ENCODE data around the gene RAMP3.
"Not testable (repeated sequence)": the region's sequence is repeated elsewhere in the genome, so short reads cannot be mapped to it uniquely, and the experiment has no call there.

RAMP3 gene

DNA sequence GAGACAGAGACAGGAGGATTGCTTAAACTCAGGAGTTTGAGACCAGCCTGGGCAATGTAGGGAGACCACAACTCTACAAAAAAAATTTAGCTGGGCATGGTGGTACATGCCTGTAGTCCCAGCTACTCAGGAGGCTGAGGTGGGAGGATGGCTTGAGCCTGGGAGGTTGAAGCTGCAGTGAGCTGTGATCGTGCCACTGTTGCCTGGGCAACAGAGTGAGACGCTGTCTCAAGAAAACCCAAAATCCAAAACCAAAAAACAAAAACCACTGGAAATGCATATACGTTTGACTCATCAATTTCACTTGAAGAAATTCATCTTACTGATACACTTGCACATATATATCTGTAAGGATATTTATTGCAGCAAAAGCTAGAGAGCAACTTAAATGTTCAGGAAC, 52.3 kb downstream of the RAMP3 start:
- not testable (repeated sequence) for H3K4me3 Mint-ChIP-seq, DNase-seq, H3K9me3 Mint-ChIP-seq, H3K27ac Mint-ChIP-seq
- peaks cover 12% of the 10 kb centered on the region for H3K4me1 Mint-ChIP-seq
- ATAC-seq = peak; percentile 48
- peaks cover 84% of the 10 kb centered on the region for H3K27me3 Mint-ChIP-seq

- H3K4me1 Mint-ChIP-seq = peaks cover 1% of the 10 kb centered on the region
- H3K27me3 Mint-ChIP-seq = peaks cover 91% of the 10 kb centered on the region
- H3K9me3 Mint-ChIP-seq = peaks cover 0 to 4% of the 10 kb centered on the region in 2 donors
- no peak for DNase-seq
- no peak overlapping the region for H3K27ac Mint-ChIP-seq
- no peak overlapping the region for H3K4me3 Mint-ChIP-seq
- no peak for ATAC-seq
Measured at GRCh38 chr7:45211066-45211465, 53.5 kb downstream of the RAMP3 start.

- H3K27me3 Mint-ChIP-seq = peaks cover 90% of the 10 kb centered on the region
- peaks cover 4% of the 10 kb centered on the region for H3K4me1 Mint-ChIP-seq
- no peak overlapping the region for H3K27ac Mint-ChIP-seq
- peaks cover 0 to 4% of the 10 kb centered on the region in 2 donors for H3K9me3 Mint-ChIP-seq
- H3K4me3 Mint-ChIP-seq = no peak overlapping the region
- ATAC-seq (no peak), DNase-seq (no peak)
Measured at GRCh38 chr7:45211958-45212357, 54.4 kb downstream of the RAMP3 start.

DNA sequence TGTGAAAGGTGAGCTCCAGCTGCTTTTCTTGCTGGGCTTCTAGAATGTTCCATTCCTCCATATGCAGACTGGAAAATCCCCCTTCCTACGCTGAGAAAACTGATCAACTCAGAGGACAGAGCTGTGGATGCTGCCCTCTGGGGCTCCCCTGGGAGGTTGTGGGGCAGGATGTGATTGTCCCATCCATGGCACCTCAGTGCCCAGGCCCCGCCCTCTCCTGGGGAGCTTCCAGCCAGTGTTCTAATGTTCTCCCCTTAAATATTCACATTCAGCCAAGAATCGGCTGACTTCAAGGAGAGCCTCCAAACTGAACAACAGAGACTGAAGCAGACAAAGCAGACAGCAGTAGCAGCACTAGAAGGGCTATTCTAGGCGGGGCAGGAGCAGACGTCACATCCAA, 55.0 kb downstream of the RAMP3 start:
- peaks cover 90% of the 10 kb centered on the region for H3K27me3 Mint-ChIP-seq
- H3K9me3 Mint-ChIP-seq = peaks cover 0 to 4% of the 10 kb centered on the region in 2 donors
- no peak for ATAC-seq

DNA sequence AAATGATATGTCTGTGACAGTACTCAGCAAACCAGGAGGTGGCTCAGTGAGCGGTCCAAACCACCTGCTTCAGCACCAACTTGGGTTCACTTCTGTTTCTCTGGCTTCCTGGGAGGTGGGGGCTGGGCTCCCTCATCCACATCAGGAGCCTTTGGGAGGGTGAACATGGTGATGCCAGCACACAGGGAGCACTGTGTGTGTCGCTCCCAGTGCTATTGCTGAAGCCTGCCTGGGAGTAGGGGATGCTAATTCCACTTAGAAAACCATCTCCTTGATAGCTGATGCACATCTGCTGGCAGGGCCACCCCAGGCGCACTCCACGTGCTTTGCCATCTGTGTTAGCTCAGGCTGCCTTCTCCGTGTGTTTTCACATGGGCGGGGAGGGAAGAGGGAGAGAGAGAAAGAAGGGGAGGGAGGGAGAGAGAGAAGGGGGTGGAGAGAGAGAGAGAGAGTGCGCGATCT, 58.0 kb downstream of the RAMP3 start:
- Mint-ChIP-seq H3K9me3 (peaks cover 0 to 4% of the 10 kb centered on the region in 2 donors), H3K27ac (no peak overlapping the region), H3K4me1 (peaks cover 10% of the 10 kb centered on the region), H3K27me3 (peaks cover 92% of the 10 kb centered on the region), H3K4me3 (no peak overlapping the region)
- ATAC-seq = no peak
- no peak for DNase-seq

More for the DNA sequence above, 55.0 kb downstream of the RAMP3 start:
- Mint-ChIP-seq H3K27ac (no peak overlapping the region), H3K4me3 (no peak overlapping the region), H3K4me1 (peaks cover 4% of the 10 kb centered on the region)
- DNase-seq = no peak

- Mint-ChIP-seq H3K4me3 (no peak overlapping the region), H3K9me3 (peaks cover 0 to 4% of the 10 kb centered on the region in 2 donors), H3K27me3 (peaks cover 87% of the 10 kb centered on the region), H3K4me1 (peaks cover 10% of the 10 kb centered on the region), H3K27ac (no peak overlapping the region)
- DNase-seq (no peak), ATAC-seq (no peak)
Measured at GRCh38 chr7:45216181-45216580, 58.6 kb downstream of the RAMP3 start.

GRCh38 chr7:45216622-45217165, 59.1 kb downstream of the RAMP3 start:
- ATAC-seq (no peak), DNase-seq (no peak)
- H3K9me3 Mint-ChIP-seq = peaks cover 0 to 1% of the 10 kb centered on the region in 2 donors
- H3K27ac Mint-ChIP-seq = no peak overlapping the region
- H3K4me3 Mint-ChIP-seq = no peak overlapping the region
- peaks cover 85% of the 10 kb centered on the region for H3K27me3 Mint-ChIP-seq
- H3K4me1 Mint-ChIP-seq = peaks cover 10% of the 10 kb centered on the region

DNA sequence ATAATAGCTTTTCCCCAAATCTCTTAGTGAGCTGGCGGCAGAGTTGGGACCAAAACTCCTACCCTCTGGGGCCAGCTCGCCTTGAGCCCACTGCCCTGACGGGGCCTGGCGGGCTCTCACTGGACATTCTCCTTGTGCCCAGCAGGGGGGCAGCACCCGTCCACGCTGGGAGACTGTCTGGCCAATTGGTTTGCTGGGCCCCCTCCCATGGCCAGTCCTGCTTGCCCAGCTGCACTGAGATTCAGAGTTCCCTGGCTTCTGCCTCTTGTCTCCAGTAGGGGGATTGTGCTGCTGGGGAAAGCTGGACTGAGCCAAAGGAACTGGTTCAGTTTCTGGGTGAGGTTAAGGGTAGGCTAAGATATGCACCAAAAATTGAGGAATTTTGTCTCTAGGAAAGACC, 59.8 kb downstream of the RAMP3 start:
- H3K9me3 Mint-ChIP-seq = no peaks in the 10 kb centered on the region
- ATAC-seq = no peak
- H3K27ac Mint-ChIP-seq = no peak overlapping the region
- H3K4me1 Mint-ChIP-seq = peaks cover 10% of the 10 kb centered on the region
- H3K27me3 Mint-ChIP-seq = peaks cover 85% of the 10 kb centered on the region
- no peak overlapping the region for H3K4me3 Mint-ChIP-seq
- DNase-seq = no peak

DNA sequence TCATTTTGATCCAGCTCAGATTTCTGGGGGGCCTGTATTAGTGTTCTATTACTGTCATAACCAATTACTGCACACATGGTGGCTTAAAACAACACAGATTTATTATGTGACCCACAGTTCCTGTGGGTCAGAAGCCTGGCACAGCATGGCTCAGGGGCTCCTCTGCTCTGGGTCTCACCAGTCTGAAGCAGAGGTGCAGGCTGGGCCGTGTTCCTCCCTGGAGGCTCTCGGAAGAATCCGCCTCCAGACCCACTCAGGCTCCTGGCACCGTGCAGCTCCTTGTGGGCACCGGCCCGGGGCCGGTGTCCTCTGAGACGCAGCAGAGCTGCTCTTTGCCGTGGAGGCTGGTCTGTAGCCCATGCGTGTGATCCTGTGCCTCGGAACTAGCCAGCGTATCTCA, 61.5 kb downstream of the RAMP3 start:
- H3K4me3 Mint-ChIP-seq = no peak overlapping the region
- no peak overlapping the region for H3K27ac Mint-ChIP-seq
- DNase-seq (no peak), ATAC-seq (no peak)
- peaks cover 80% of the 10 kb centered on the region for H3K27me3 Mint-ChIP-seq
- H3K9me3 Mint-ChIP-seq = no peaks in the 10 kb centered on the region
- peaks cover 10% of the 10 kb centered on the region for H3K4me1 Mint-ChIP-seq

DNA sequence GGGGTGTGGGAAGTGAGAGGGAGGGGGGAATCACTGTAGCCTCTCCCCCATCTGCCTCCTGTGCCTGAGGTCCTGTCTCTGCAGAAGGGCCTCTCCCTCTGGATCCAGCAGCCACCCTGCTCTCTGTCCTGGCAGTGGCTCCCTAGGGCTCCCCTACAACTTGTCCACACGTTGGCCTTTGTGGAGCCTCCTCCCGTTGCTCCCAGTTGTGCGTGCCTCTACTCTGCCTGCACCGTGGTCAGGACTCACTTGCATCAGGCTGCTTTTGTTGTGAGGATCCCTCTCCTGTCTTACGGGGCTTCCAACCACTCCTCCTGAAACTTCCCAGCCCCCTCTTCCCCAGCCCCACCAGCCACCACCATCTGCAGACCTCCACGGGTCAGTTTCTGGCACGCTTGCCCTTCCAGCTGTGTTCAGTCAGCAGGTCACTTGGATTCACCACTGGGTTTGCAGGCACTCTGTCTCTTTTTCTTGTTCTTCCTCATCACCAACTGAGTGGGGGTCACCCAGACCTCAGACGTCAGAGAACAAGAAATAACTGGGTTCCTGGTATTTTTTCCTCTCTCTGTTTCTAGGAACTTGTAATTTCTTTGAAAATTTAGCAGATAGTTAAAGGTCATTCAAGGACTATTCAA, 62.3 kb downstream of the RAMP3 start:
- H3K27ac Mint-ChIP-seq = peak overlapping the region in 1 of 2 donors; percentile 66
- DNase-seq = no peak
- H3K27me3 Mint-ChIP-seq = peaks cover 72% of the 10 kb centered on the region
- H3K4me1 Mint-ChIP-seq = peaks cover 10% of the 10 kb centered on the region
- H3K9me3 Mint-ChIP-seq = no peaks in the 10 kb centered on the region
- no peak overlapping the region for H3K4me3 Mint-ChIP-seq
- ATAC-seq = no peak

DNA sequence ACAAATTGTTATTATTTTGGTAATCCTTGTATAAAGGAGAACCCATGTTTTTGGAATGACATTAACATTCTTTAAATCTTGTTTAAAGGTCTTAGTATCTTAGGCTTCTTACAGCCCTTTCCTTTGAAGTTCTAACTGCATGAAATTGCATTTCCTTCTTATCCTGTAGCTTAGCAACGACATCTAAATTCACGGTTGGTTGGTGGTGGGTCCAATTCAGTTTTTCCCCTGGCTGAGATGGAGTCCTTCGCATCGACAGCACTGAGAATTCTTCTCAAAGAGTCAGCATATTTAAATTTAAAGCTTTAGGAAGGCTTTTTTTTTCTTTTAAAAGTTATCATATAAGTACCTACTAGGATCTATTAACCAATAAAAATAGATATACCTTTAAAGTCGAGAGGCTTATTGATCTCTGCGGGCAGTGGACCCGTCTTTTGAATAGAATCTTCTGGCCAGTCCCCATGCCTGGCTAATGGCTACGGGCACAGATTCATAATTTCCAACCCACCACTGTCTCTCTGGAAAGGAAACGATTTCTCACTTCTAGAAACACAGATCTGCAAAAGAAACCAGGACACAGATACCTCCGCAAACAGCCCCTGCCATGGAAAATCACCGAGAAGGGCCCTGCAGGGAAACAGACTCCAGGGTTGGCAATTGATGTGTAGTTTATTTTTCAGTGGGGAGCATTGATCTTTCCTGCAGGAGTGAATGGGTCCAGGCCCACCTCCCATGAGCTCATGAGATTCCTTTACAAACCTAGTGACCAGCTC, 63.4 kb downstream of the RAMP3 start:
- Mint-ChIP-seq H3K4me1 (peaks cover 10% of the 10 kb centered on the region), H3K9me3 (no peaks in the 10 kb centered on the region), H3K27ac (no peak overlapping the region), H3K4me3 (no peak overlapping the region), H3K27me3 (peaks cover 64% of the 10 kb centered on the region)
- DNase-seq (no peak), ATAC-seq (no peak)

DNA sequence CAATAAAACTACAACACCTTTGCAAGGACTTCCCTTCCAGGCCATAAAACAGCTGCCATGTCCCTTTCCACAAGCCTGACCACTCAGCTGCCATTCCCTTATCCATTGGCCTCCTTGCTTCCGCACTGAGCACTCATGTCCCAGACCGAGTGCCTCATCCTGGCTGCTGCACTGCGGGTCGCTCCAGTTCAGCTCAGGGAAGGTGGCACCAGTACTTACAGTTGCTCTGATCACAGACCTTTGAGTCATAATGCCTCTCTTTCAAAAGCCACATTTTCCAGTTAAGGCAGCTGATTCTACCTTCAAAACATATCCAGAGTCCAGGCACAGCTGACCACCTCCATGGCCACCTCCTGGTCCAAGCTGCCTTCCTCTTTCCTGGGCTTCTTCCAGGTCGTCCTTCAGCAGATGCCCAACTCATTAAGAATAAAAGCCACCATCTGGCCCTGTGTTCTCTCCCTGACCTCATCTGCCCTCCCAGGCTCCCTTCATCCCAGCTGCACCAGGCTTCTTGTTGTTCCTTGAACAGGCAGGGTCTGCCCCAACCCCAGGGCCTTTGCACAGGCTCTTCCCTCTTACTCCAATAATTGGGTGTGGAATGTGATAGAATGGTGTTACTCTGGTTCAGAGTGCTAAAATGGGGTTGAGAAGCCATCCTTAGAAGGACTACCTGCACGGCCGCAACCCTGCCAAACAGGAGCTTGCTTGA, 64.5 kb downstream of the RAMP3 start:
- peaks cover 64% of the 10 kb centered on the region for H3K27me3 Mint-ChIP-seq

DNA sequence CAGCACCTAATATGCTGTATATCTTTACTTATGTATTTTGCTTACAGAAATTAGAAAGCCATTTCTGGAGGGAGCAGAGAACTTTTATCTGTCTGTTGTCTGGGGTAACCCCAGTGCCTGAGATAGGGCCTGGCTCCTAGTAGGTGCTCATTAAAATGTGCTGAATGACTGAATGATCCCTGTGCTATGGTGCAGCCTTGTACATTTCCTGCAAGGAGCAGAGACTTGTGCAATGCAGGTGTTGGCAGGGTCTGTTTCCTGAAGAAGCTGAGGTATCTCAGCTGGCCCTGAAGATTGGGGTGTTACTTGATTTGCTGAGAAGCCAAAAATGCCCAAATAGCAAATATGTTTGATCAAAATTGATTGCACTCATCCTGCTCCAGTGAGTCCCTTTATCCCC, 65.5 kb downstream of the RAMP3 start:
- no peak for ATAC-seq
- DNase-seq = no peak
- no peak overlapping the region for H3K27ac Mint-ChIP-seq
- H3K27me3 Mint-ChIP-seq = peaks cover 64% of the 10 kb centered on the region
- no peaks in the 10 kb centered on the region for H3K9me3 Mint-ChIP-seq
- peaks cover 7% of the 10 kb centered on the region for H3K4me1 Mint-ChIP-seq
- no peak overlapping the region for H3K4me3 Mint-ChIP-seq

More for the DNA sequence above, 64.5 kb downstream of the RAMP3 start:
- Mint-ChIP-seq H3K27ac (no peak overlapping the region), H3K4me3 (no peak overlapping the region), H3K4me1 (peaks cover 7% of the 10 kb centered on the region), H3K9me3 (no peaks in the 10 kb centered on the region)
- ATAC-seq (no peak), DNase-seq (no peak)

GRCh38 chr7:45223728-45224630, 66.4 kb downstream of the RAMP3 start:
- Mint-ChIP-seq H3K4me3 (no peak overlapping the region), H3K27me3 (peaks cover 64% of the 10 kb centered on the region), H3K27ac (no peak overlapping the region), H3K4me1 (peaks cover 7% of the 10 kb centered on the region), H3K9me3 (no peaks in the 10 kb centered on the region)
- no peak for DNase-seq
- ATAC-seq = no peak

GRCh38 chr7:45224832-45225231, 67.2 kb downstream of the RAMP3 start:
- Mint-ChIP-seq H3K4me1 (peaks cover 5% of the 10 kb centered on the region), H3K27me3 (peaks cover 63% of the 10 kb centered on the region), H3K4me3 (no peak overlapping the region), H3K9me3 (no peaks in the 10 kb centered on the region), H3K27ac (peak overlapping the region in 1 of 2 donors; percentile 1)
- peak; percentile 41 for ATAC-seq
- no peak for DNase-seq
